H1 (cell line): ENCODE measurements around the gene H1-8. TPM values are rescaled to one million over a fixed set of nuclear protein-coding genes. Genes with fewer than 3 reads are reported as not detected.

ENCODE experiments used
- CTCF ChIA-PET: fragments of 300-600 bp; sonication (Branson Sonifier 250); formaldehyde crosslinking; loops from one replicate; lab custom pipeline; 2021; ENCODE audit not compliant: partially characterized antibody; lab: Charles Lee
- POLR2A ChIA-PET: fragments of 300-600 bp; sonication (Branson Sonifier 250); formaldehyde crosslinking; loops from one replicate; lab custom pipeline; 2021; ENCODE audit warnings: inconsistent platforms; ENCODE audit not compliant: partially characterized antibody; lab: Charles Lee
- DNase-seq, 2 experiments: peaks; one replicate each; pipeline versions ENCODE4 v3.0.0 to v3.0.0-alpha.2; 2010 to 2022; ENCODE audit warnings: low spot score in 2 of 2, low read depth in 1 of 2, mixed read lengths in 1 of 2
- FAIRE-seq: peaks from 2 replicates; lab custom pipeline; 2011; peaks lifted over from hg19 to GRCh38; lab: Jason Lieb, UNC
- H2AFZ ChIP-seq: 2 replicates; pipeline ENCODE4 v1.8.1; 2012; ENCODE audit warnings: low read length, inconsistent platforms
- H2AK5ac ChIP-seq: 2 replicates; pipeline ENCODE4 v1.6.1; 2013; ENCODE audit warnings: low read depth, low read length
- H2BK120ac ChIP-seq: replicated peaks from 2 replicates; pipeline ENCODE3; 2013; ENCODE audit warnings: low read depth, low read length, inconsistent platforms
- H2BK12ac ChIP-seq: 2 replicates; pipeline ENCODE4 v1.6.1; 2013; ENCODE audit warnings: low read depth, low read length
- H2BK15ac ChIP-seq: 2 replicates; pipeline ENCODE4 v1.6.1; 2013; ENCODE audit warnings: low read length
- H2BK20ac ChIP-seq: 2 replicates; pipeline ENCODE4 v1.6.1; 2013; ENCODE audit warnings: low read length
- H2BK5ac ChIP-seq: 2 replicates; pipeline ENCODE4 v1.6.1; 2013; ENCODE audit warnings: low read depth, low read length
- H3K14ac ChIP-seq: 2 replicates; pipeline ENCODE4 v1.6.1; 2013; ENCODE audit warnings: inconsistent platforms; ENCODE audit not compliant: insufficient read length
- H3K18ac ChIP-seq: 2 replicates; pipeline ENCODE4 v1.6.1; 2013; ENCODE audit warnings: low read length; ENCODE audit errors: extremely low read depth
- H3K23ac ChIP-seq: 2 replicates; pipeline ENCODE4 v1.6.1; 2013; ENCODE audit warnings: inconsistent platforms; ENCODE audit not compliant: insufficient read length
- H3K23me2 ChIP-seq: 2 replicates; pipeline ENCODE4 v1.6.1; 2013; ENCODE audit warnings: low read depth, low read length
- H3K27ac ChIP-seq: 2 replicates; pipeline ENCODE4 v1.6.1; 2011; ENCODE audit warnings: low read depth, low read length, inconsistent platforms
- H3K27me3 ChIP-seq, 4 experiments: replicated peaks in 1 of 4; 1 replicate in 1 of 4; 2 replicates in 3 of 4; pipeline versions ENCODE4 v1.6.1 to v1.8.1; 2011 to 2013; ENCODE audit warnings: low read length in 3 of 4, mild to moderate bottlenecking in 3 of 4, inconsistent platforms in 2 of 4, mixed read lengths in 2 of 4, moderate library complexity in 1 of 4; ENCODE audit not compliant: control insufficient read depth in 3 of 4, insufficient read depth in 3 of 4; ENCODE audit errors: extremely low read depth in 1 of 4
- H3K36me3 ChIP-seq, 4 experiments: 2 replicates each; pipeline versions ENCODE4 v1.6.1 to v1.8.1; 2011 to 2013; ENCODE audit warnings: mild to moderate bottlenecking in 4 of 4, low read length in 3 of 4, moderate library complexity in 2 of 4, control low read depth in 1 of 4, inconsistent platforms in 1 of 4; ENCODE audit not compliant: insufficient read depth in 4 of 4, control insufficient read depth in 2 of 4
- H3K4ac ChIP-seq: replicated peaks from 2 replicates; pipeline ENCODE3; 2013; ENCODE audit warnings: low read length, low read depth, mixed read lengths, inconsistent platforms; ENCODE audit not compliant: insufficient read length
- H3K4me1 ChIP-seq, 4 experiments: replicated peaks in 1 of 4; 1 replicate in 1 of 4; 2 replicates in 3 of 4; pipeline versions ENCODE4 v1.6.1 to v1.8.1; 2011 to 2013; ENCODE audit warnings: low read length in 3 of 4, inconsistent platforms in 2 of 4, mixed read lengths in 1 of 4; ENCODE audit not compliant: insufficient read depth in 4 of 4, control insufficient read depth in 3 of 4
- H3K4me2 ChIP-seq, 2 experiments: 2 replicates each; pipeline versions ENCODE4 v1.6.1 to v1.8.1; 2011 to 2013; ENCODE audit warnings: low read depth in 2 of 2, low read length in 2 of 2, control low read depth in 1 of 2, inconsistent platforms in 1 of 2, mild to moderate bottlenecking in 1 of 2; ENCODE audit not compliant: insufficient read depth in 1 of 2
- H3K4me3 ChIP-seq, 4 experiments: fragments of 200-600, 300-600 bp in 1 of 4; sonication (generic), shearing (Covaris generic), sonication (Bioruptor Twin) in 1 of 4; 2 replicates each; pipeline versions ENCODE4 v1.5.1 to v1.8.1; 2011 to 2016; ENCODE audit warnings: low read length in 4 of 4, low read depth in 3 of 4, control low read depth in 2 of 4, inconsistent platforms in 2 of 4, mild to moderate bottlenecking in 2 of 4, mixed read lengths in 1 of 4, moderate library complexity in 1 of 4; ENCODE audit not compliant: insufficient read depth in 2 of 4; ENCODE audit errors: extremely low read depth in 1 of 4
- H3K56ac ChIP-seq: replicated peaks from 2 replicates; pipeline ENCODE3; 2013; ENCODE audit warnings: low read depth, mild to moderate bottlenecking, mixed read lengths, low read length, inconsistent platforms; ENCODE audit not compliant: insufficient read length
- H3K79me1 ChIP-seq: 2 replicates; pipeline ENCODE4 v1.6.1; 2013; ENCODE audit warnings: low read depth, low read length, control low read depth
- H3K79me2 ChIP-seq, 2 experiments: 2 replicates each; pipeline versions ENCODE4 v1.6.1 to v1.8.1; 2012 to 2013; ENCODE audit warnings: low read length in 2 of 2, mild to moderate bottlenecking in 2 of 2, inconsistent platforms in 1 of 2; ENCODE audit not compliant: insufficient read depth in 2 of 2, control insufficient read depth in 1 of 2
- H3K9ac ChIP-seq, 4 experiments: replicated peaks in 1 of 4; 1 replicate in 1 of 4; 2 replicates in 3 of 4; pipeline versions ENCODE4 v1.6.1 to v1.8.1; 2011 to 2013; ENCODE audit warnings: low read depth in 3 of 4, low read length in 3 of 4, control low read depth in 2 of 4, mild to moderate bottlenecking in 2 of 4, moderate library complexity in 2 of 4, inconsistent platforms in 1 of 4; ENCODE audit errors: extremely low read depth in 1 of 4
- H3K9me3 ChIP-seq, 2 experiments: 2 replicates each; pipeline versions ENCODE4 v1.6.1 to v1.8.1; 2012 to 2013; ENCODE audit warnings: mild to moderate bottlenecking in 2 of 2, moderate library complexity in 2 of 2, control low read depth in 1 of 2, inconsistent platforms in 1 of 2, low read depth in 1 of 2, low read length in 1 of 2, mixed read lengths in 1 of 2; ENCODE audit not compliant: insufficient read depth in 2 of 2
- H4K20me1 ChIP-seq, 2 experiments: replicated peaks in 1 of 2; 2 replicates each; pipeline versions ENCODE3 to v1.8.1; 2011 to 2013; ENCODE audit warnings: inconsistent platforms in 2 of 2, low read length in 2 of 2, mild to moderate bottlenecking in 1 of 2; ENCODE audit not compliant: insufficient read depth in 2 of 2, control insufficient read depth in 1 of 2
- H4K5ac ChIP-seq: 2 replicates; pipeline ENCODE4 v1.6.1; 2013; ENCODE audit warnings: low read length, low read depth, mixed read lengths, inconsistent platforms; ENCODE audit not compliant: insufficient read length
- H4K8ac ChIP-seq: 2 replicates; pipeline ENCODE4 v1.8.0; 2013; ENCODE audit warnings: mild to moderate bottlenecking, moderate library complexity, low read length, inconsistent platforms; ENCODE audit not compliant: insufficient read depth; ENCODE audit errors: extremely low read depth
- H4K91ac ChIP-seq: replicated peaks from 2 replicates; pipeline ENCODE3; 2013; ENCODE audit warnings: low read length, mixed read lengths, inconsistent platforms; ENCODE audit not compliant: insufficient read length
- BACH1 ChIP-seq: IDR thresholded peaks from 2 replicates; pipeline ENCODE4 v1.6.1; 2012; ENCODE audit warnings: low read length, improper control_type of control experiment
- CBX8 ChIP-seq: fragments of 300-800, 300-1000 bp; sonication (generic); IDR thresholded peaks from 2 replicates; pipeline ENCODE4 v1.7.1; 2016; ENCODE audit warnings: low read depth, low read length, borderline replicate concordance
- CREB1 ChIP-seq: IDR thresholded peaks from 2 replicates; pipeline ENCODE4 v1.6.1; 2012; ENCODE audit warnings: inconsistent platforms
- FOSL1 ChIP-seq: IDR thresholded peaks from 2 replicates; pipeline ENCODE4 v1.6.1; 2011; ENCODE audit warnings: mild to moderate bottlenecking, low read depth, low read length, moderate library complexity; ENCODE audit not compliant: insufficient read depth
- HDAC2 ChIP-seq, 2 experiments: fragments of 300-600 bp in 1 of 2; sonication (generic) in 1 of 2; IDR thresholded peaks; 2 replicates each; pipeline ENCODE4 v1.6.1; 2011 to 2012; ENCODE audit warnings: low read depth in 2 of 2, low read length in 2 of 2, mild to moderate bottlenecking in 2 of 2, moderate library complexity in 2 of 2, borderline replicate concordance in 1 of 2, inconsistent platforms in 1 of 2
- KDM5A ChIP-seq: fragments of 200-600 bp; IDR thresholded peaks from 2 replicates; pipeline ENCODE4 v1.7.1; 2012; ENCODE audit warnings: mild to moderate bottlenecking, low read length, inconsistent platforms, mixed read lengths
- NRF1 ChIP-seq: IDR thresholded peaks from 2 replicates; pipeline ENCODE4 v1.6.1; 2011; ENCODE audit warnings: mild to moderate bottlenecking, low read depth, low read length, improper control_type of control experiment
- RNF2 ChIP-seq: fragments of 200-900, 300-1000 bp; sonication (generic); IDR thresholded peaks from 2 replicates; pipeline ENCODE4 v1.7.1; 2016; ENCODE audit warnings: borderline replicate concordance, low read depth, mild to moderate bottlenecking, antibody characterized with exemption, low read length; ENCODE audit not compliant: poor library complexity, severe bottlenecking; ENCODE audit errors: missing control alignments
- SIN3A ChIP-seq, 2 experiments: IDR thresholded peaks in 1 of 2; conservative IDR thresholded peaks in 1 of 2; 2 replicates each; pipeline ENCODE4 v1.6.1; 2011 to 2012; ENCODE audit warnings: low read length in 2 of 2, improper control_type of control experiment in 1 of 2, low read depth in 1 of 2, mild to moderate bottlenecking in 1 of 2
- SIX5 ChIP-seq: IDR thresholded peaks from 2 replicates; pipeline ENCODE4 v1.6.1; 2011; ENCODE audit warnings: mild to moderate bottlenecking, low read depth, low read length
- SP2 ChIP-seq: IDR thresholded peaks from 2 replicates; pipeline ENCODE4 v1.6.1; 2012; ENCODE audit warnings: mild to moderate bottlenecking, low read length, inconsistent platforms
- SP4 ChIP-seq: IDR thresholded peaks from 2 replicates; pipeline ENCODE4 v1.6.1; 2012; ENCODE audit warnings: low read length, inconsistent platforms
- TAF1 ChIP-seq: IDR thresholded peaks from 2 replicates; pipeline ENCODE4 v1.6.1; 2011; ENCODE audit warnings: mild to moderate bottlenecking, low read depth, low read length
- TCF12 ChIP-seq: IDR thresholded peaks from 2 replicates; pipeline ENCODE4 v1.6.1; 2011; ENCODE audit warnings: low read depth, mild to moderate bottlenecking, low read length
- TEAD4 ChIP-seq: IDR thresholded peaks from 2 replicates; pipeline ENCODE4 v1.6.1; 2012; ENCODE audit warnings: low read depth, low read length, inconsistent platforms, mixed read lengths
- WGBS, 2 experiments: shearing (Covaris generic) in 1 of 2; methylation state at CpG; one replicate each; pipeline versions ENCODE4 v1.1.6 to v1.1.7; 2013 to 2015; ENCODE audit warnings: low lambda C conversion rate in 2 of 2, mixed read lengths in 2 of 2, inconsistent platforms in 1 of 2, low coverage in 1 of 2, missing lambda C conversion rate in 1 of 2; ENCODE audit not compliant: insufficient replicate concordance in 2 of 2, insufficient coverage in 1 of 2, insufficient read length in 1 of 2; ENCODE audit errors: extremely low coverage in 1 of 2, missing lambda C conversion rate in 1 of 2; 5-methylcytosine and 5-hydroxymethylcytosine counted together
- polyA plus RNA-seq, 7 experiments: library from polyadenylated mRNA; depleted of rRNA in 3 of 7; stranded (reverse) in 5 of 7; unstranded in 2 of 7; fragments of >200 nt in 5 of 7; fragments of 200-250 nt in 2 of 7; gene quantifications; 1 replicate in 5 of 7; 2 replicates in 1 of 7; 4 replicates in 1 of 7; pipeline versions ENCODE4 v1.2.1 to v1.2.3, GENCODE V29; 2011 to 2013; ENCODE audit warnings: missing spikeins in 2 of 7, mixed read lengths in 2 of 7
- total RNA-seq: library from RNA; stranded (reverse); fragmentation: NEBNext Ultra II Directional; extraction: Animal tissue kit (Norgen Biotek cat#: 25700); gene quantifications from 2 replicates; pipeline ENCODE4 v1.2.1, GENCODE V29; 2021

Gene H1-8
- total and polyA plus RNA-seq, 2 of the 8 experiments (the other 6 are each of a cell fraction or from before 2014, with no cell fraction given): not detected

DNA sequence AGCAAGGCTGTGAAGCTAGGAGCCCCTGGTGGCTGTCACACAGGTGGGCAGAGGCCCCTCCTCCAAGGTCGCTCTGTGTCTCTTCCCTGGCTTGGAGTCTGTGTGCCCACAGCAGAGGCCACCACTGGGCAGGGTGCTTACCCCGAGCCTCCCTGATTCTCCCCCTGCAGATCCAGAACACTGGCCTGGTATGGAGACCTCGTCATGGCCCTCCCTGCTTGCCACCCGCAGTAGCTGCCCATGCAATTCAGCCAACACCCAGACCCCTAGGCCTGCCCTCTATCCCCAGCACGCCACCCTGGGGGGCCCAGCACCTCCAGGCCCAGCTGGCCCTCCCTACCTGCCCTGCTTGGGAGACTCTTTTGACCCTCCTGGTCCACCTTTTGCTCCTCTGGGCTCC lies 20.0 kb upstream of the H1-8 start:
- no peak overlapping the region for H3K14ac ChIP-seq
- H4K91ac ChIP-seq: no peak overlapping the region
- 89% methylated on average over 5 of the region's 5 CpGs; no CpG with 5 or more reads in 1 of the 2 experiments for whole genome bisulfite sequencing, 2 experiments
- DNase-seq: no peak
- H3K79me2 ChIP-seq: no peaks in the 10 kb centered on the region
- no peak overlapping the region for H3K23ac ChIP-seq
- H3K36me3 ChIP-seq: no peaks in the 10 kb centered on the region
- H3K9ac ChIP-seq: no peak overlapping the region
- no peak overlapping the region for H2BK120ac ChIP-seq
- no peak overlapping the region for H3K4me2 ChIP-seq
- H3K9me3 ChIP-seq: no peaks in the 10 kb centered on the region
- H3K4ac ChIP-seq: no peak overlapping the region
- H3K27me3 ChIP-seq: no peaks in the 10 kb centered on the region
- H2BK12ac ChIP-seq: no peak overlapping the region
- no peak overlapping the region for H3K27ac ChIP-seq
- H3K56ac ChIP-seq: no peak overlapping the region
- ChIA-PET CTCF (interaction anchor here (0.6 to 1.9 kb wide), 6 partner anchors 9 to 378 kb away, joined by 3 to 5 read pairs (median 4); no protein-coding TSS in a partner anchor), POLR2A (interaction anchor here (1.6 kb wide), 1 partner anchor 12 kb away, joined by 7 read pairs; no protein-coding TSS in a partner anchor)
- no peaks in the 10 kb centered on the region for H3K79me1 ChIP-seq
- H3K4me1 ChIP-seq: peaks cover 0 to 9% (median 2%) of the 10 kb centered on the region in 4 experiments; a peak in 3 of 7 replicates
- no peak overlapping the region for H2BK15ac ChIP-seq
- no peak overlapping the region for H3K4me3 ChIP-seq
- H4K5ac ChIP-seq: no peak overlapping the region
- H4K8ac ChIP-seq: no peak overlapping the region; the same call in 1 of the 2 replicates
- no peak for FAIRE-seq
- no peak overlapping the region for H3K18ac ChIP-seq
- H2BK5ac ChIP-seq: no peak overlapping the region
- no peaks in the 10 kb centered on the region for H4K20me1 ChIP-seq
- no peak overlapping the region for H2BK20ac ChIP-seq
- H2AFZ ChIP-seq: no peak overlapping the region
- H3K23me2 ChIP-seq: no peaks in the 10 kb centered on the region
- no peak overlapping the region for H2AK5ac ChIP-seq
- TF ChIP-seq NRF1 (no peak), SP2 (no peak), RNF2 (no peak), SP4 (no peak), FOSL1 (no peak), HDAC2 (IDR thresholded peaks at IDR 0.05; ENCODE audit: borderline replicate concordance in 1 of 2, low read depth in 2 of 2, low read length in 2 of 2) (no peak), TCF12 (no peak), BACH1 (no peak), CREB1 (no peak), KDM5A (no peak), SIX5 (no peak), TEAD4 (no peak), SIN3A (conservative IDR thresholded peaks at IDR 0.05 in 1 of 2, IDR thresholded peaks at IDR 0.05 in 1 of 2; ENCODE audit: low read depth in 1 of 2, low read length in 2 of 2) (no peak), CBX8 (no peak), TAF1 (no peak)
